Motor neuron (in vitro differentiated cells): Measurements from ENCODE around the gene WDFY3. TPM values are rescaled to one million over a fixed set of nuclear protein-coding genes. Genes with fewer than 3 reads are reported as not detected.

Source experiments
- ATAC-seq, 8 experiments: fragments of 200-7000 bp; cut with Tn5 transposase; replicated peaks in 6 of 8; 2 replicates each; pipeline ENCODE4 v1.8.0; 2021; ENCODE audit warnings: mild to moderate bottlenecking in 8 of 8, moderate library complexity in 8 of 8
- H3K27ac ChIP-seq, 2 donors: fragments of 250-450 bp; sonication (Bioruptor Pico); 2 replicates each; pipeline ENCODE4 v1.9.0; 2021; ENCODE audit warnings: antibody characterized with exemption in 2 of 2, mild to moderate bottlenecking in 2 of 2, moderate library complexity in 1 of 2
- H3K4me1 ChIP-seq, 2 donors: fragments of 250-450 bp; sonication (Bioruptor Pico); replicated peaks in 1 of 2; 2 replicates each; pipeline ENCODE4 v1.6.1; 2021; ENCODE audit warnings: antibody characterized with exemption in 2 of 2, mild to moderate bottlenecking in 2 of 2, moderate library complexity in 1 of 2
- H3K4me3 ChIP-seq, 5 donors: fragments of 250-450 bp; sonication (Bioruptor Pico); 2 replicates each; pipeline ENCODE4 v1.9.0; 2021; ENCODE audit warnings: antibody characterized with exemption in 5 of 5, mild to moderate bottlenecking in 5 of 5, moderate library complexity in 4 of 5
- WGBS, 10 experiments: fragments of 450-650 bp; shearing (Covaris generic); methylation state at CpG; one replicate each; pipeline ENCODE4 v1.0.0; 2022; 5-methylcytosine and 5-hydroxymethylcytosine counted together
- in situ Hi-C, 9 experiments: fragments of 400-800 bp; cut with MboI; loops; one replicate each; pipeline ENCODE4 v1.15.0; 2021; ENCODE audit warnings: low sequenced_read_pairs in 9 of 9, low pct_unique_long_range_greater_than_20kb in 2 of 9; ENCODE audit not compliant: unreplicated experiment in 9 of 9
- total RNA-seq, 8 experiments: library from RNA; unstranded; fragments of 300-600 nt; gene quantifications; 2 replicates each; pipeline versions ENCODE4 v1.2.3 to v1.2.4, GENCODE V29; 2022

Gene WDFY3
- total RNA-seq, 8 experiments from 2014 or later: 41.2 to 155 (median 52.1) TPM

DNA sequence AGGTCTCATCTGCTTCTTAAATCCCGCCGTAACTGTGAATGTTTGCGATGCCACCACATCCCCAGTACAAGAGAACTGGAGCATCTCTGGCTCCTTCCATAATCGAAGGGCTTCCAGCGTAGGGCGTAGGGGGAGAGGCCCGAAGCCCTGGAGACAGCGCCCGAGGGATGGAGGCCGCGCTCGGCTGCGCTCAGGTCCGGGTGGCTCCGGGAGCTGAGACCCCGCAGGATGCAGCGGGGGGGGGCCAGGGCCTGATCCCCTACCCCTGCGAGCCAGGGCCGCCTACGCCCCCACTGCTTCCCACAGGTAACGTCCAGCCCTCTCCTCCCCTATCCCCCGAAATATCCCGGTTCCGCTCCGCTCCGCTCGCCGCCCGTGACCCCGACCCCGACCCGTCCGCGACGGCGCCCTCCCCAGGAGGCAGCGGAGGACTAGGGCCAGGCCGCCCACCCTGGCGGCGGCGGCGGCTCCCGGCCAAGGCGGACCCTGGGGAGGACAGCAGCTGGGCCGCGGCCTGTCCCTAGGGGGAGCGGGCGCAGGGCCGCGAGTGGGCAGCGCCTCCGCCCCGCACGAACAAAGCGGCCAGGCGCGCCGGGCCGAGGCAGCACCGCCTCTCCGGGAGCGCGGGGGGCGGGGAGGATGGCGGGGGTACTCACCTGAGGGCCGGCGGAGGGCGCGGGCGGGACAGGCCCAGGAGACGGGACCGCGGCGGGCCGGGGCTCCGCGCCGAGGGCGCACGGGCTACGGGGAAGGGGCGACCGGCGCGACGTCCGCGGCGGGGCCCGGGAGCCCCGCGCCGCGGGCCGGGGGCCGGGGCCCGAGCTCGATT lies 723 bp downstream of the WDFY3 start:
- Histone ChIP-seq H3K4me1 (peaks cover 8 to 38% of the 10 kb centered on the region in 2 donors), H3K27ac (peak overlapping the region; percentile 96), H3K4me3 (peak overlapping the region; percentile 76 to 96 (median 86))
- ATAC-seq: peak; percentile 39 to 78 (median 70)
- in situ Hi-C loops: loop anchor here in 4 of 9 experiments (25.0 kb wide), 3 partner anchors 128 to 228 kb away; no protein-coding TSS in a partner anchor
- WGBS, 10 experiments: 0 to 2% (median 0%) methylated on average over 1 to 13 of the region's 98 CpGs; no CpG with 5 or more reads in 6 of the 10 experiments

DNA sequence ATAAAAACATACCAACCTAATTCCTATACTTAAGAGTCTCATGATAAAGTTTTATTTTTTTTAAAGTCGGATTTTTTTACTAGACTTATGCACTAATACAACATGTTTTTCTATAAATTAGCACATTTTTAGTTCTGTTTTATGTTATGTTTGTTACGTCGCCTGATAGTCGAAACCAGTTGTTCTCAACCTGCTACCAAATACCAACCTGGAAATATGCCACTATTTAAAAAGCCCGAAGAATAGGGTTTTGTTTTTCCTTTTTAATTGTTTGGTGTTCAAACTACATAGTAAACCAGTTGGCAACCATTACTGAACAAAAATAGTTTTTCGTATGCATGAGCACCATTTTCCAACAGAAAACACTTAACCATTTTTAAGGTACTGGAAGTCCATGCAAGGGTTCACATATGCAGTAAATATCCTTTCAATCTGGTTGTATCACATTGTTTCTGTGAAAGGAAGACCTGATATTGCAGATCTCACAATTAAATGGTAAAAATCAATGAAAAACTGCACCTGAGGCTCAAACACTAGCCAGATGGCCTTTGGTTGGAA lies 1.4 kb downstream of the WDFY3 start:
- no peak for ATAC-seq
- Histone ChIP-seq H3K4me1 (peaks cover 8 to 38% of the 10 kb centered on the region in 2 donors), H3K27ac (peak overlapping the region; percentile 96), H3K4me3 (peak overlapping the region; percentile 76 to 96 (median 86))
- in situ Hi-C loops: loop anchor here in 4 of 9 experiments (25.0 kb wide), 3 partner anchors 128 to 228 kb away; no protein-coding TSS in a partner anchor
- 20 to 52% (median 45%) methylated on average over 2 to 6 of the region's 6 CpGs for WGBS, 10 experiments

DNA sequence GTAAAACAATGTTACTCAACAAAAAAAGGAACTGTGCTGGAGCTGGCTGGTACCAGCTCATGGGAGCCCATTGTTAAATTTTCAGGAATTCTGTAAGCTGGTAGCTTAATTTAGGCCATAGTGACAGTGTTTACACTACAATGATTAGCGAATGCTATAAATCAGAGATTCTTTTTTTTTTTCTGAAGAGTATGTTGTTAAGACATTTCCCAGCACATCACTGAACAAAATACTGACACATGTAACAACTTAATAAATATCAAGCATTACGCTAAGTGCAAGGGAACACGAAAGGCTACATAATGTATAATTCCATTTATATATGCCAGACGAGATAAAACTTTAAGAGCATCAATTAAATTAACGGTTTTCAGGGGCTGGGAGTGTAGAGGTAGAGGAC lies 4.4 kb downstream of the WDFY3 start:
- ATAC-seq: peak in 1 of 8 experiments; percentile 15
- H3K4me1 ChIP-seq: peaks cover 3 to 18% of the 10 kb centered on the region in 2 donors

DNA sequence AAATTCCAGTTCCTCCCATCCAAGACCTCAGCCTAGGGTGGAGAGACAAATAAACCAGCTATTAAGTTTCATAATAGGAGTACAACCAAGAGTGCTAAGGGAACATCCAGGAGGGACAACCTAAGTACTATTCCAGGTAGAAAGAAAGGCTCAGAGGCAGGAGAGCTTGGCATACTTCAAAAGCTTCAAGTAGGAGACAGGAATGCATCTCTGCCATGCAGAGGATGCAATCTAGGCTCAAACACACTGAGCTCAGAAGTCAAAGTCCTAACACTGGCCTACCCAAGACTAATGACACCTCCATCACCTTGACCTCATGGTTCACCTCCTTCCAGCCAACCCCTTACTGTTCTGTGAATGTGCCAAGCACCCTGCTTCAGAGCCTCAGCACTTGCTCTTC lies 8.1 kb downstream of the WDFY3 start:
- Histone ChIP-seq H3K27ac (no peak overlapping the region), H3K4me3 (no peak overlapping the region), H3K4me1 (peaks cover 0 to 29% of the 10 kb centered on the region in 2 donors)
- peak in 2 of 8 experiments; percentile 11 to 29 for ATAC-seq
- in situ Hi-C loops: loop anchor here in 4 of 9 experiments (25.0 kb wide), 3 partner anchors 121 to 221 kb away; no protein-coding TSS in a partner anchor

More for the DNA sequence above, 4.4 kb downstream of the WDFY3 start:
- Histone ChIP-seq H3K4me3 (no peak overlapping the region), H3K27ac (no peak overlapping the region)
- 52 to 95% (median 79%) methylated on average over 1 to 5 of the region's 5 CpGs for WGBS, 10 experiments
- in situ Hi-C loops: loop anchor here in 4 of 9 experiments (25.0 kb wide), 3 partner anchors 125 to 225 kb away; no protein-coding TSS in a partner anchor

DNA sequence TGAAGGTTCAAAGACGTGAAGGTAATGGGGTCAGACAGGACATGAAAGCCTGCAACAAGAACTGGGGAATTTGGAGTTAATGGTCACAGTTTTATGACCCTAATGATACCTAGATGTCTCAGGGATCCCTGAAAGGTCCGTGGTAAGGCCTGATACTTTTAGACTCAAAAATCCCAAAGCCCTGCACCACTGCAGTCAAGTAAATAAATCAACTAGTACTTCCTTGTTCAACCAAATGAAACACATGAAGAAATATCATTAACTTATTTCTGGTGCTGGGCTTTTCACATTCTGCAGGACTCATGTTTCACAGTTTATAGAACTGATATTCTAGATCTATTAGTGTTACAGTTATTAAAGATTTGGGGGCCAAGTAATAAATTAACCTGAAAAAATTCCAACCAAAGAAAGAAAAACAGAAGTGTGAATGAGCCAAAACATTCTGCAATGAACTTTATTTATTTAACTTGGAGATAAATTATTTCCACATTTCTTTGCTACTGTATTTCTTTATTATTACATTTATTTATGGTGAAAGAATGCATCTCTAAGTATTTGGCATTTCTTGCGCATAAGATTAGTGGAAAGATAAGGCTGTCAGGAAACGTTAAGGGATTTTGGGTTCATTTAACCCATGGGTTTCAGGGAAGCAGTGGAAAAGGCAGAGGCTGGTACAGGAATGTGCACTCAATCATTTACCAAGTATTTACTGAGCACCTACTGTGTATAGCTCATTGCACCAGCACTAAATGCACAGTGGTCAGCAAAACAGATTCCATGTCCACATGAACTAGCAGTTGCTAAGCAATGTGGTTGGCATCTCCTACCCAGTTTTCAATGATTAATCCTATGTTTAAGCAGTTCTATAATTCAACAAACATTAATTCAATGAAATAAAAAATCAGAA lies 8.7 kb downstream of the WDFY3 start:
- no peak overlapping the region for H3K27ac ChIP-seq
- WGBS, 10 experiments: 43 to 100% (median 76%) methylated on average over 1 to 4 of the region's 4 CpGs
- in situ Hi-C loops: loop anchor here in 4 of 9 experiments (25.0 kb wide), 3 partner anchors 120 to 220 kb away; no protein-coding TSS in a partner anchor
- ATAC-seq: peak in 2 of 8 experiments; percentile 39 to 57
- peaks cover 0 to 29% of the 10 kb centered on the region in 2 donors for H3K4me1 ChIP-seq
- H3K4me3 ChIP-seq: no peak overlapping the region

DNA sequence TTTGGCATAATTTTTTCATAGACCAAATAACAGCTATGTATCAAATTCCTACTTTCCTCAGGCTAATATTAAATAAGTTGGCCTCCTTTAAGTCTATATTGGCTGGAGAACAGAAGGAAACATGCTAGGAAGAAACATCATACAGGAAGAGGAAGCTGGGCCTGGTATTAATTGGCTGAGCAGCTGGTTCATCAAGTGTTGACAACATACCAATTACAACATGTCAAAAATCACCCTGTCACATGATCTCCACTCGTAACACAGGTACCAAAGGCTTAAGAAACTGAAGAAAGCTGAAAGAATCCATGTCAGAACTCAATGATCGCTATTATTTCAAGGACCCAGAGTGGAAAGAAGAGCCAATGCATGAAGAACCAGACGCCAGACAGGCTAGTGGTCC lies 10.5 kb downstream of the WDFY3 start:
- no peak overlapping the region for H3K27ac ChIP-seq
- 58 to 100% (median 79%) methylated on average over 2 to 3 of the region's 3 CpGs; no CpG with 5 or more reads in 3 of the 10 experiments for WGBS, 10 experiments
- peak in 1 of 8 experiments; percentile 10 for ATAC-seq
- no peak overlapping the region for H3K4me3 ChIP-seq
- peaks cover 0 to 22% of the 10 kb centered on the region in 2 donors for H3K4me1 ChIP-seq
- in situ Hi-C loops: loop anchor here in 4 of 9 experiments (25.0 kb wide), 3 partner anchors 119 to 219 kb away; no protein-coding TSS in a partner anchor

DNA sequence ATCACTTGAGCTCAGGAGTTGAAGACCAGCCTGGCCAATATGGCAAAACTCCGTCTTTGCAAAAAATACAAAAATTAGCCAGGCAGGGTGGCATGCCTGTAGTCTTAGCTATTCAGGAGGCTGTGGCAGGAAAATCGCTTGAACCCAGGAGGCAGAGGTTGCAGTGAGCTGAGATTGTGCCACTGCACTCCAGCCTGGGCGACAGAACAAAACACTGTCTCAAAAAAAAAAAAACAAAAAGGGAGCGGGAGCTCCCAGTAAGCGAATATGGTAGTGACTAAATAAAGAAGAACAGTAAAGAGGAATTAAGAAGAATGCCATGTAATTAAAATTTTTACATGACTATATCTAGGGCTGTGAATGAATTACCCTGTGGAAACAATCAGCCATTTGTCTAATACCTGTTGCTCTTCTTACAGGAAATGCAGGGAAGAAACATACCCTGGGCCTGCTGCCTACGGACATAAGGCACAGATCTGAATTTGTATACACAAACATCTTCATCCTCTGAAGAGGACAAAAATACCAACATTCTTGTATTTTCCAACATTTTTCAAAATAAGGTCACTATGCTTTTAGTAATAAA lies 11.4 kb downstream of the WDFY3 start:
- Histone ChIP-seq H3K27ac (no peak overlapping the region), H3K4me1 (peaks cover 0 to 22% of the 10 kb centered on the region in 2 donors), H3K4me3 (no peak overlapping the region)
- in situ Hi-C loops: loop anchor here in 4 of 9 experiments (25.0 kb wide), 3 partner anchors 118 to 218 kb away; no protein-coding TSS in a partner anchor
- 21 to 91% (median 79%) methylated on average over 2 to 6 of the region's 6 CpGs; no CpG with 5 or more reads in 1 of the 10 experiments for WGBS, 10 experiments
- ATAC-seq: peak in 6 of 8 experiments; percentile 14 to 56 (median 35)

DNA sequence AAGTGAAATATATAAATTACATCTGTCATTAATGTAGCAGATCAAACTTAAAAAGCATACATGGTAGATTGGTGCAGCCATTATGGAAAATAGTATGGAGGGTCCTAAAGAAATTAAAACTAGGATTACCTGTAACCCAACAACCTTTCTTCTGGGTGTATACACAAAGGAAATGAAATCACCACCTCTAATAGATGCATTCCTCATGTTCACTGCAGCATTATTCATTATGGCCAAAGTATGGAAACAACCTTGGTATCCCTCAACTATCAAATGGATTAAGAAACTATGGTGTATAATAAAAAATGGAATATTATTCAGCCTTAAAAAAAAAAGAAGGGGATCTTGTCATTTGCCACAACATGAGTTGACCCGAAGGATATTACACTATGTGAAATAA lies 13.7 kb downstream of the WDFY3 start:
- no peak for ATAC-seq
- 86 to 100% (median 100%) methylated on average over 1 of the region's 1 CpG; no CpG with 5 or more reads in 2 of the 10 experiments for WGBS, 10 experiments
- Histone ChIP-seq H3K4me1 (peaks cover 0 to 22% of the 10 kb centered on the region in 2 donors), H3K27ac (no peak overlapping the region), H3K4me3 (no peak overlapping the region)
- in situ Hi-C loops: loop anchor here in 4 of 9 experiments (25.0 kb wide), 3 partner anchors 115 to 215 kb away; no protein-coding TSS in a partner anchor

DNA sequence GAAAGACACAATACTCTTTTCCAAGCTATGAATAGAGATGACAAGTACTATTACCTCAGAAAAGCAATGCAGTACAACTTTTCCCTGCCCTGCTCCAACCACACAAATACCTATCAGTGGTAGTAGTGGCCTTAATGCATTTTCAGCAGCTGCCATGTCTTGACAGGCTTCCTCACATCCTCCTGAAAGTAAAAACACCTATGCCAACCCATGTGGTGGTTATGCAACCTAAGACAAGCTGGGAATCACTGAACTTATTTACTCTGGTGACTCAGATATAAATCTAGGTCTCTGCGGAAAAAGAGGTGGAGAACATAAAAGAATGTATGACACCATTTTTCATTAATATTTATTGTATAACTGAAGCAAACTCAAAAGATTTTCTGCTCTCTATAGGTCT lies 14.5 kb downstream of the WDFY3 start:
- no peak overlapping the region for H3K27ac ChIP-seq
- in situ Hi-C loops: loop anchor here in 4 of 9 experiments (25.0 kb wide), 3 partner anchors 115 to 215 kb away; no protein-coding TSS in a partner anchor
- peak in 4 of 8 experiments; percentile 30 to 75 (median 48) for ATAC-seq
- peaks cover 0 to 19% of the 10 kb centered on the region in 2 donors for H3K4me1 ChIP-seq
- no peak overlapping the region for H3K4me3 ChIP-seq
- WGBS, 10 experiments: 0 to 67% (median 44%) methylated on average over 1 of the region's 1 CpG; no CpG with 5 or more reads in 5 of the 10 experiments

DNA sequence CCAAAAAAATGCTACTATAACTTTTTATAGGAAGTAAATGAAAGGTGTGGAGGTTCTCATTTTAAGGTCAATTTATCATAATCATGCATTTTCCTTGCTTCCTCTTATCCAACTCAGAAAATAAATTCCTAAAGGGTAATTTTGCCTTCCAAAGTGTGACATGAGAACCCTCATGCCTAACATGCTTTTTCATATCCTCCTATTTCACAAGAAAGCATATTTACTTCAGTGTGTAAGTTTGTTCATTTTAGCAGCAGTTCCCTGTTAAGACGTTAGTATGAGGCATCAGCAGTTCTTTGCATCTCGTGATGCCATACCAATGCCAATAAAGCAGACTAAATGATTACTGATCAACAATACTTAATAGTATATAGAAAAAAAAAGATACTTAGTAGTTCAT lies 18.4 kb downstream of the WDFY3 start:
- in situ Hi-C loops: no loop called here
- no peak overlapping the region for H3K27ac ChIP-seq
- H3K4me3 ChIP-seq: no peak overlapping the region
- no peak for ATAC-seq
- no peaks in the 10 kb centered on the region for H3K4me1 ChIP-seq
- WGBS, 10 experiments: 18 to 100% (median 86%) methylated on average over 1 to 2 of the region's 2 CpGs; no CpG with 5 or more reads in 3 of the 10 experiments

DNA sequence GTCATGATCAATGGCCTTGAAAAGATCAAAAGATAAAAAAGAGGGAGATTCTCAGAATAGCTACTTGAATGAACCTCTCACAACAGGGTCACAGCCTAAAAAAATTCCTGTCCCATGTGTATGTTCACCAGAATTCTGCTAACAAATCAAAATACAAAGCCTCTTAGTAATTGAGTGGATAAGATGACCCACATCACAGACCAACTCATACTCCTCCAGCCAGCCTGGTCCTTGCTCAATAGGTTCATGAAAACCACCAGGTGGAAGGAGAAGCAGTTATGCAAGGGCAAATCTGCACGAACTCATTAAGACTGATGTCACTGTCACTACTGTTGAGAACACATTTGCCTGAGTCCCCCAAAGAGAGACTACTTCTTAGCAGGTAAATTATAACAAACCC lies 21.5 kb downstream of the WDFY3 start:
- Histone ChIP-seq H3K27ac (no peak overlapping the region), H3K4me3 (no peak overlapping the region), H3K4me1 (no peaks in the 10 kb centered on the region)
- in situ Hi-C loops: no loop called here
- WGBS, 10 experiments: 43 to 100% (median 67%) methylated on average over 1 of the region's 1 CpG; no CpG with 5 or more reads in 3 of the 10 experiments
- no peak for ATAC-seq

DNA sequence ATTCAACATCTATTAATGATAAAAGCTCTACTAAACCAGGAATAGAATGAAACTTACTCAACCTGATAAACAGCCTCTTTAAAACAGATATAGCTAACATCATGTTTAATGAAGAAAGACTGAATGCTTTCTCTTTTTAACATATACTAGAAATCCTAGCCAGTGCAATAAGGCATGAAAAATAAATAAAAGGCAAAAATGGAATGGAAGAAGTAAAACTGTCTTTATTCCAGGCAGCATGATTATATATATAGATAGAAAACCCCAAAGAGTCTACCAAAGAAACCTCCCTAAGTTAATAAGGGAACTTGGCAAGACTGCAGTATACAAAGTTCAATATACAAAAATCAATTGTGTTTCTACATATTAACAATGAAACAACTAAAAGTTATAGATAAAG lies 25.5 kb downstream of the WDFY3 start:
- no peak overlapping the region for H3K27ac ChIP-seq
- H3K4me1 ChIP-seq: no peaks in the 10 kb centered on the region
- H3K4me3 ChIP-seq: no peak overlapping the region
- in situ Hi-C loops: no loop called here
- ATAC-seq: no peak
